ENCODE measurements around the gene BHLHE40. TPM values are rescaled to one million over a fixed set of nuclear protein-coding genes. Genes with fewer than 3 reads are reported as not detected.

The BHLHE40 gene
- total and polyA plus RNA-seq, 10 of the 15 experiments (the other 5 are each of a cell fraction or from before 2014, with no cell fraction given): 25.2 to 106 (median 51.4) TPM

DNA sequence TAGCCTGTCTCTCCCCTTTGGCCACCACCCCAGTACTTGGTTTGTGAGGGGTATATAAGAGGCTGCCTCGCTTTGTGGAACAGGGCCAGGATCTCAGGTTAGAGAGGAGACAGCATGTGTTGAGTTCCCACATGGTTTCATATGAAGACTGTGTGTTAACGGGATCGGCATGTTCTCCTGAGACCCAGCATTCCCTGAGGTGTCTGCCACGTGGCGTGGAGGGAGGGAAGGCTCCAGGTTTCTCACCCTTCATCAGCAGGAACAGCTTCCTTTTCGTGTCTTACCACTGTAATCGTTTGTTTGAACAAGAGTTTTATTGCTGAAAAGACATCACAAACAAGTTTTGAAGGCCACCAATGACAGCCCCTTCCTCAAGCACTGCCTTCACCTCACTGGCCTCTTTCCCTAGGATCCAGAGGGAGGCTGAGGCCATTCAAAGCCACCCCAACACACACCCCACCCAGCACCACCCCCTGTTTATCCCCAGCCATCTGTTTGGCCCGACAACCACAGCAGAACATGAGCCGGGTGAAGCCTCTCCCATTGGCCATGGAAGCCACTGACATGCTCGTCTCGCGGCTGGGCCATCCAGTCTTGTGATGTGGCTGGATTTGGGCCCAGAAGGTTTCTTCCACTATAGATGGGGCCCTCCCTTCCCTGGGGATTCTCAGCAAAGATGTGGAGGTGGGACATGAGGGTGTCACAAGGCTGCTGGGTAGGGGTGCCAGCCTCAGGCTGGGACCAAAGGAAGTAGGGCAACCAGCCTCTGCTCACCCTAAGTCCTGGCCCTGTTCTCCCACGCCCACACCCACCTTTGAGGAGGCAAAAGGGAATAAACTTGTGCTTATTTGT is 10.0 kb downstream of the BHLHE40 start:
- POLR2A ChIA-PET: interaction anchor here (0.9 kb wide), 1 partner anchor 28 kb away, joined by 3 read pairs; no protein-coding TSS in a partner anchor
- intact Hi-C loops (cut with micrococcal nuclease; ENCODE audit: unreplicated experiment): loop anchor here (10.0 kb wide), 1 partner anchor 484 kb away; no protein-coding TSS in a partner anchor
- no peak for DNase-seq (ENCODE audit: low read depth, low spot score)
- peaks cover 15% of the 10 kb centered on the region for H3K79me2 ChIP-seq (ENCODE audit: control insufficient read depth, insufficient read depth, low read length)
- CTCF ChIA-PET: interaction anchor here (0.7 to 14.2 kb wide), 5 partner anchors 10 to 278 kb away, joined by 3 to 330 read pairs (median 3); no protein-coding TSS in a partner anchor
- no peak for ATAC-seq
- BruUV-seq (replicated peaks): no TSS peak
- H3K4me2 ChIP-seq (ENCODE audit: control insufficient read depth, insufficient read depth): no peak overlapping the region
- H3K9me3 ChIP-seq (replicated peaks; ENCODE audit: control insufficient read depth, insufficient read depth, low read length): no peaks in the 10 kb centered on the region
- no peak overlapping the region for H3K9ac ChIP-seq (ENCODE audit: control insufficient read depth, insufficient read depth, low read length)
- no peaks in the 10 kb centered on the region for H4K20me1 ChIP-seq (ENCODE audit: control insufficient read depth, insufficient read depth)
- no peak overlapping the region for H3K4me3 ChIP-seq
- RAD21 ChIA-PET (ENCODE audit: unreplicated experiment): interaction anchor here (1.0 to 14.4 kb wide), 4 partner anchors 12 to 34 kb away, joined by 3 to 421 read pairs (median 3); no protein-coding TSS in a partner anchor
- peaks cover 33% of the 10 kb centered on the region for H3K4me1 ChIP-seq (ENCODE audit: control insufficient read depth, insufficient read depth, low read length)
- SMC1A ChIA-PET (ENCODE audit: uncharacterized antibody, unreplicated experiment): interaction anchor here (0.6 to 6.9 kb wide), 2 partner anchors 10 to 12 kb away, joined by 3 to 65 read pairs; partner anchors contain the start of gene BHLHE40
- no peaks in the 10 kb centered on the region for H3K36me3 ChIP-seq (ENCODE audit: control insufficient read depth in 2 of 2, insufficient read depth in 2 of 2, low read length in 1 of 2)
- H2AFZ ChIP-seq (ENCODE audit: control insufficient read depth, low read depth, low read length): no peak overlapping the region
- in situ Hi-C loops (cut with MboI): no loop called here
- TF ChIP-seq YBX1 (IDR thresholded peaks at IDR 0.05): no peak
- TF ChIP-seq RAD21 (IDR thresholded peaks at IDR 0.05; ENCODE audit: insufficient read depth, low read depth, low read length): no peak
- TF ChIP-seq JUNB (IDR thresholded peaks at IDR 0.05): no peak
- TF ChIP-seq ZNF24 (IDR thresholded peaks at IDR 0.05): no peak
- no peak for TF ChIP-seq SPI1 (IDR thresholded peaks at IDR 0.05; ENCODE audit: borderline replicate concordance, insufficient read depth, low read depth, low read length)
- no peak for TF ChIP-seq NFXL1 (IDR thresholded peaks at IDR 0.05; ENCODE audit: borderline replicate concordance)
- TF ChIP-seq MEF2B (IDR thresholded peaks at IDR 0.05; ENCODE audit: partially characterized antibody, poor library complexity, severe bottlenecking): no peak
- WGBS (ENCODE audit: insufficient coverage, insufficient replicate concordance, low lambda C conversion rate, missing lambda C conversion rate): 85% methylated on average over 13 of the region's 13 CpGs
- no peak overlapping the region for H3K27ac ChIP-seq (ENCODE audit: control insufficient read depth, insufficient read depth)
- FAIRE-seq: no peak
- H3K27me3 ChIP-seq (replicated peaks in 1 of 2; ENCODE audit: control insufficient read depth in 2 of 2, insufficient read depth in 2 of 2, low read length in 1 of 2): no peaks in the 10 kb centered on the region

Data from GM12878 (cell line).